ENCODE results near the gene FLNC. TPM values are rescaled to one million over a fixed set of nuclear protein-coding genes. Genes with fewer than 3 reads are reported as not detected.

FLNC gene
- total RNA-seq, 1 donor from 2014 or later, result 241 TPM

GRCh38 chr7:128906001-128906765, 76.0 kb downstream of the FLNC start:
- no peak overlapping the region for H3K4me3 Mint-ChIP-seq (ENCODE audit: unreplicated experiment)
- no peak for DNase-seq
- H3K27me3 Mint-ChIP-seq (ENCODE audit: unreplicated experiment), result peaks cover 11% of the 10 kb centered on the region
- no peak overlapping the region for H3K27ac Mint-ChIP-seq (ENCODE audit: unreplicated experiment)
- H3K36me3 Mint-ChIP-seq (ENCODE audit: unreplicated experiment), result no peaks in the 10 kb centered on the region
- TF ChIP-seq, protein P1, sequence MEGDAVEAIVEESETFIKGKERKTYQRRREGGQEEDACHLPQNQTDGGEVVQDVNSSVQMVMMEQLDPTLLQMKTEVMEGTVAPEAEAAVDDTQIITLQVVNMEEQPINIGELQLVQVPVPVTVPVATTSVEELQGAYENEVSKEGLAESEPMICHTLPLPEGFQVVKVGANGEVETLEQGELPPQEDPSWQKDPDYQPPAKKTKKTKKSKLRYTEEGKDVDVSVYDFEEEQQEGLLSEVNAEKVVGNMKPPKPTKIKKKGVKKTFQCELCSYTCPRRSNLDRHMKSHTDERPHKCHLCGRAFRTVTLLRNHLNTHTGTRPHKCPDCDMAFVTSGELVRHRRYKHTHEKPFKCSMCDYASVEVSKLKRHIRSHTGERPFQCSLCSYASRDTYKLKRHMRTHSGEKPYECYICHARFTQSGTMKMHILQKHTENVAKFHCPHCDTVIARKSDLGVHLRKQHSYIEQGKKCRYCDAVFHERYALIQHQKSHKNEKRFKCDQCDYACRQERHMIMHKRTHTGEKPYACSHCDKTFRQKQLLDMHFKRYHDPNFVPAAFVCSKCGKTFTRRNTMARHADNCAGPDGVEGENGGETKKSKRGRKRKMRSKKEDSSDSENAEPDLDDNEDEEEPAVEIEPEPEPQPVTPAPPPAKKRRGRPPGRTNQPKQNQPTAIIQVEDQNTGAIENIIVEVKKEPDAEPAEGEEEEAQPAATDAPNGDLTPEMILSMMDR (IDR thresholded peaks at IDR 0.05; ENCODE audit: partially characterized antibody, unreplicated experiment), result no peak
- H3K9me3 Mint-ChIP-seq (ENCODE audit: unreplicated experiment), result peaks cover 11% of the 10 kb centered on the region
- peaks cover 13% of the 10 kb centered on the region for H3K4me1 Mint-ChIP-seq (ENCODE audit: low read depth, unreplicated experiment)

DNA sequence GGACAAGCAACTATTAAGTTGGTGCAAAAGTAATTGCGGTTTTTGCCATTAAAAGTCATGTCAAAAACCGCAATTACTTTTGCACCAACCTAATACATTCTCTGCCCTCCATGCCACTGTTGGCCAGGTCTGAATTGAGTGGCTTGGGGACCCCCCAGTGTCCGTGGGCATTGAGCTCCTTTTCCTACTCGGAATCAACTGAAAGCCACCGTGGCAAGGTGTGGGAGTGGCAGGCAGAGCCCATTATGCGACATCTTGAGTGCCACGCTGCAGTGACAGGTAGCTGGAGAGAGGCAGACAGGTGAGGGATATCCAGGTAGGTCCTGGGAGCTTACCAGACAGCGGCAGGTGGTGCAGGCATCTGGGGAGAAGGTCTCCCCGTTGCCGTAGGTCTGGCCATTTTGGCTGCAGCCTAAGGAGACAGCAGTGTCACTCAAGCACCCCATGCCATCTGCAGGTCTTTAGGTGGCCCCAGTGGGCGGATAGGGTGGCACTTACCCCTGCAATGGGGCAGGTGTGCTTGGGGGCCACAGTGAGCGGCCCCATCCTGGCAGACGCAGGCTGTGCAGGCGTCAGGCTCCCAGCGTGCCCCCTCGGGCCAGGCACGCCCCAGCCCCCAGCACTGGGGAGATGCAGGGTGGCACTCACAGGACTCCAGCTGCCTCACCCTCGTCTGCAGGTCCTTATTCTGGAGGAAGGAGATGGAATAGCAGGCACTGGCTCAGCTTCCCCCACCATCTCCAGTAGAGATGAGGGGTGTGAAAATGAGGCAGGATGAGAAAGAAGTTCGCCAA, 76.8 kb downstream of the FLNC start:
- no peak for DNase-seq
- no peak overlapping the region for H3K27ac Mint-ChIP-seq (ENCODE audit: unreplicated experiment)

More for the DNA sequence above, 76.8 kb downstream of the FLNC start:
- Mint-ChIP-seq H3K4me1 (ENCODE audit: low read depth, unreplicated experiment) (peaks cover 16% of the 10 kb centered on the region), H3K4me3 (ENCODE audit: unreplicated experiment) (no peak overlapping the region), H3K27me3 (ENCODE audit: unreplicated experiment) (peaks cover 10% of the 10 kb centered on the region), H3K36me3 (ENCODE audit: unreplicated experiment) (no peaks in the 10 kb centered on the region), H3K9me3 (ENCODE audit: unreplicated experiment) (peaks cover 9% of the 10 kb centered on the region)
- TF ChIP-seq, protein P1 (IDR thresholded peaks at IDR 0.05; ENCODE audit: partially characterized antibody, unreplicated experiment), result no peak

Other genes starting within 250 kb of the FLNC start
- 8.2 TPM for gene GARIN1A, start 158.1 kb upstream of the FLNC start, total RNA-seq (ENCODE audit: unreplicated experiment)
- gene CALU, start 91.0 kb upstream of the FLNC start, total RNA-seq (ENCODE audit: unreplicated experiment), result 63.6 TPM
- gene OPN1SW, start 54.6 kb upstream of the FLNC start, total RNA-seq (ENCODE audit: unreplicated experiment), result not detected
- gene CCDC136, start 38.4 kb upstream of the FLNC start, total RNA-seq (ENCODE audit: unreplicated experiment), result 202 TPM
- 133 TPM for gene ATP6V1F, start 32.5 kb downstream of the FLNC start, total RNA-seq (ENCODE audit: unreplicated experiment)
- 2.2 TPM for gene KCP, start 80.3 kb downstream of the FLNC start, total RNA-seq (ENCODE audit: unreplicated experiment)
- not detected for gene IRF5, start 107.5 kb downstream of the FLNC start, total RNA-seq (ENCODE audit: unreplicated experiment)
- gene TNPO3, start 224.7 kb downstream of the FLNC start, total RNA-seq (ENCODE audit: unreplicated experiment), result 53.8 TPM

Data from glutamatergic neuron (in vitro differentiated cells).